GM21717 (cell line): Measurements from ENCODE around the gene UTF1.

ENCODE experiments used
- ATAC-seq: cut with Tn5 transposase; IDR thresholded peaks from one replicate; pipeline ENCODE4 v1.9.1; 2021; ENCODE audit warnings: mild to moderate bottlenecking, moderate library complexity; ENCODE audit not compliant: unreplicated experiment

Gene UTF1

GRCh38 chr10:133276435-133277201 is 46.6 kb downstream of the UTF1 start, which contains the start of gene ADAM8:
TSS of gene ADAM8 (minus strand) at chr10:133276868. CDS start at chr10:133276817, 51 bp downstream.
- ATAC-seq, result peak; percentile 46

- no peak for ATAC-seq
Observed at GRCh38 chr10:133277277-133277992, 47.4 kb downstream of the UTF1 start.

GRCh38 chr10:133277993-133278576 is 48.1 kb downstream of the UTF1 start:
- ATAC-seq, result no peak

- ATAC-seq, result no peak
Observed at GRCh38 chr10:133278577-133279265, 48.7 kb downstream of the UTF1 start.

- no peak for ATAC-seq
Observed at GRCh38 chr10:133279326-133280226, 49.6 kb downstream of the UTF1 start.

GRCh38 chr10:133280391-133281059 is 50.5 kb downstream of the UTF1 start:
- ATAC-seq, result no peak

- no peak for ATAC-seq
Observed at GRCh38 chr10:133281084-133281483, 51.1 kb downstream of the UTF1 start.
